Ishikawa (cell line): ENCODE results near the gene EFCAB5.

Experiments used
- CEBPB ChIP-seq: IDR thresholded peaks from 2 replicates; pipeline ENCODE4 v1.6.1; 2012
- EGR1 ChIP-seq: IDR thresholded peaks from 2 replicates; pipeline ENCODE4 v1.6.1; 2012

- TF ChIP-seq EGR1 (no peak), CEBPB (no peak)
These were observed 171.4 kb downstream of the EFCAB5 start for GRCh38 chr17:30112794-30113193.
